Activated CD8-positive, alpha-beta memory T cell treated with anti-CD3 and anti-CD28 coated beads for 4 hours (primary cell): ENCODE results near the gene GYS2.
"Not testable (repeated sequence)": the region's sequence is repeated elsewhere in the genome, so short reads cannot be mapped to it uniquely, and the experiment has no call there.

ENCODE experiments used
- DNase-seq, 2 donors: peaks; one replicate each; pipeline ENCODE4 v3.0.0-alpha.2; 2020; ENCODE audit warnings: low read depth in 2 of 2

The GYS2 gene

GRCh38 chr12:21604245-21605101 lies at the start of gene GYS2:
GYS2 (minus strand) TSS chr12:21604847; CDS start chr12:21604592, 255 bp downstream.
- DNase-seq, result no peak

GRCh38 chr12:21651821-21652220 lies 47.2 kb upstream of the GYS2 start:
- no peak for DNase-seq

- DNase-seq, result no peak
Observed at GRCh38 chr12:21650997-21651396, 46.4 kb upstream of the GYS2 start.

GRCh38 chr12:21649034-21649433 lies 44.4 kb upstream of the GYS2 start:
- no peak for DNase-seq

GRCh38 chr12:21648378-21648777 lies 43.7 kb upstream of the GYS2 start:
- DNase-seq, result no peak

GRCh38 chr12:21647179-21647578 lies 42.5 kb upstream of the GYS2 start:
- no peak for DNase-seq

- not testable (repeated sequence) for DNase-seq
Observed at GRCh38 chr12:21645041-21645500, 40.4 kb upstream of the GYS2 start.

- no peak for DNase-seq
Observed at GRCh38 chr12:21644516-21644915, 39.9 kb upstream of the GYS2 start.

GRCh38 chr12:21643758-21644157 lies 39.1 kb upstream of the GYS2 start:
- DNase-seq, result no peak

GRCh38 chr12:21642707-21643389 lies 38.2 kb upstream of the GYS2 start:
- DNase-seq, result no peak

GRCh38 chr12:21638054-21638891 lies 33.6 kb upstream of the GYS2 start:
- no peak for DNase-seq

GRCh38 chr12:21634245-21634644 lies 29.6 kb upstream of the GYS2 start:
- DNase-seq, result no peak

- no peak for DNase-seq
Observed at GRCh38 chr12:21631367-21631766, 26.7 kb upstream of the GYS2 start.

GRCh38 chr12:21627924-21628323 lies 23.3 kb upstream of the GYS2 start:
- DNase-seq, result no peak

GRCh38 chr12:21618566-21618965 lies 13.9 kb upstream of the GYS2 start:
- DNase-seq, result no peak

- no peak for DNase-seq
Observed at GRCh38 chr12:21617030-21617429, 12.4 kb upstream of the GYS2 start.

- DNase-seq, result no peak
Observed at GRCh38 chr12:21615431-21615830, 10.8 kb upstream of the GYS2 start.

- no peak for DNase-seq
Observed at GRCh38 chr12:21614506-21614905, 9.9 kb upstream of the GYS2 start.

- DNase-seq, result no peak
Observed at GRCh38 chr12:21613931-21614330, 9.3 kb upstream of the GYS2 start.

- no peak for DNase-seq
Observed at GRCh38 chr12:21608196-21608595, 3.5 kb upstream of the GYS2 start.

- no peak for DNase-seq
Observed at GRCh38 chr12:21607701-21608100, 3.1 kb upstream of the GYS2 start.

- no peak for DNase-seq
Observed at GRCh38 chr12:21606175-21606574, 1.5 kb upstream of the GYS2 start.
